Mesenchymal stem cell (in vitro differentiated cells and primary cell): ENCODE measurements around the gene BAZ2B.

Experiments
- DNase-seq: peaks from one replicate; pipeline ENCODE4 v3.0.0-alpha.2; 2013
- H2AFZ ChIP-seq: one replicate; pipeline ENCODE4 v1.6.1; 2013; ENCODE audit warnings: low read depth, mild to moderate bottlenecking, control low read depth, inconsistent platforms, low read length, moderate library complexity
- H2AK5ac ChIP-seq: 2 replicates; pipeline ENCODE4 v1.6.1; 2013; ENCODE audit warnings: low read length, moderate library complexity, mild to moderate bottlenecking, inconsistent platforms; ENCODE audit not compliant: severe bottlenecking
- H2BK120ac ChIP-seq: one replicate; pipeline ENCODE4 v1.6.1; 2013; ENCODE audit warnings: low read depth, mild to moderate bottlenecking, inconsistent platforms, low read length, moderate library complexity
- H2BK12ac ChIP-seq, 2 experiments: one replicate each; pipeline ENCODE4 v1.6.1; 2013; ENCODE audit warnings: inconsistent platforms in 2 of 2, low read length in 2 of 2, mild to moderate bottlenecking in 2 of 2, moderate library complexity in 2 of 2, control low read depth in 1 of 2
- H2BK15ac ChIP-seq: one replicate; pipeline ENCODE4 v1.6.1; 2013; ENCODE audit warnings: mild to moderate bottlenecking, low read depth, inconsistent platforms; ENCODE audit not compliant: poor library complexity, severe bottlenecking
- H2BK5ac ChIP-seq: 2 replicates; pipeline ENCODE4 v1.6.1; 2013; ENCODE audit warnings: low read depth, mild to moderate bottlenecking, low read length, control low read depth, inconsistent platforms; ENCODE audit not compliant: poor library complexity, severe bottlenecking
- H3K14ac ChIP-seq, 2 experiments: one replicate each; pipeline ENCODE4 v1.6.1; 2013; ENCODE audit warnings: inconsistent platforms in 2 of 2, low read length in 2 of 2, control low read depth in 1 of 2, mild to moderate bottlenecking in 1 of 2, moderate library complexity in 1 of 2
- H3K18ac ChIP-seq, 2 experiments: one replicate each; pipeline ENCODE4 v1.6.1; 2013; ENCODE audit warnings: inconsistent platforms in 2 of 2, low read length in 2 of 2, control low read depth in 1 of 2, low read depth in 1 of 2, mild to moderate bottlenecking in 1 of 2
- H3K23ac ChIP-seq, 2 experiments: one replicate each; pipeline ENCODE4 v1.6.1; 2013; ENCODE audit warnings: inconsistent platforms in 2 of 2, low read length in 2 of 2, mild to moderate bottlenecking in 2 of 2, moderate library complexity in 2 of 2, control low read depth in 1 of 2
- H3K27ac ChIP-seq: 2 replicates; pipeline ENCODE4 v1.5.1; 2013; ENCODE audit warnings: mild to moderate bottlenecking, moderate library complexity, low read length, control low read depth, inconsistent platforms; ENCODE audit not compliant: poor library complexity, severe bottlenecking
- H3K27me3 ChIP-seq, 2 experiments: 2 replicates each; pipeline versions ENCODE4 v1.6.1 to v1.7.0; 2013; ENCODE audit warnings: low read length in 2 of 2, mild to moderate bottlenecking in 2 of 2, moderate library complexity in 2 of 2, control low read depth in 1 of 2, inconsistent platforms in 1 of 2; ENCODE audit not compliant: control insufficient read depth in 1 of 2, insufficient read depth in 1 of 2
- H3K36me3 ChIP-seq, 2 experiments: 2 replicates each; pipeline versions ENCODE4 v1.6.1 to v1.7.0; 2013; ENCODE audit warnings: low read length in 2 of 2, control low read depth in 1 of 2, inconsistent platforms in 1 of 2, low read depth in 1 of 2, mild to moderate bottlenecking in 1 of 2; ENCODE audit not compliant: insufficient read depth in 2 of 2, control insufficient read depth in 1 of 2
- H3K4ac ChIP-seq, 2 experiments: one replicate each; pipeline ENCODE4 v1.6.1; 2013; ENCODE audit warnings: inconsistent platforms in 2 of 2, low read length in 2 of 2, mild to moderate bottlenecking in 2 of 2, moderate library complexity in 2 of 2, control low read depth in 1 of 2, low read depth in 1 of 2
- H3K4me1 ChIP-seq: 2 replicates; pipeline ENCODE4 v1.6.1; 2013; ENCODE audit warnings: low read depth, low read length, control low read depth; ENCODE audit not compliant: control insufficient read depth, insufficient read depth
- H3K4me2 ChIP-seq: 2 replicates; pipeline ENCODE4 v1.6.1; 2013; ENCODE audit warnings: low read length, mild to moderate bottlenecking, inconsistent platforms; ENCODE audit not compliant: poor library complexity, severe bottlenecking
- H3K4me3 ChIP-seq, 2 experiments: 2 replicates each; pipeline versions ENCODE4 v1.5.1 to v1.7.0; 2013; ENCODE audit warnings: low read length in 2 of 2, mild to moderate bottlenecking in 2 of 2, control low read depth in 1 of 2, low read depth in 1 of 2; ENCODE audit not compliant: insufficient read depth in 1 of 2
- H3K79me1 ChIP-seq: replicated peaks from 2 replicates; pipeline ENCODE4 v1.6.1; 2013; ENCODE audit warnings: mild to moderate bottlenecking, control low read depth, low read length, inconsistent platforms; ENCODE audit not compliant: poor library complexity, severe bottlenecking
- H3K9ac ChIP-seq: 2 replicates; pipeline ENCODE4 v1.7.0; 2013; ENCODE audit warnings: mild to moderate bottlenecking, low read length, moderate library complexity
- H3K9me3 ChIP-seq: 2 replicates; pipeline ENCODE4 v1.7.0; 2013; ENCODE audit warnings: mild to moderate bottlenecking, low read length; ENCODE audit not compliant: control insufficient read depth
- H4K8ac ChIP-seq: one replicate; pipeline ENCODE4 v1.6.1; 2013; ENCODE audit warnings: inconsistent platforms, mild to moderate bottlenecking, low read length, moderate library complexity
- H4K91ac ChIP-seq: one replicate; pipeline ENCODE4 v1.6.1; 2013; ENCODE audit warnings: mild to moderate bottlenecking, low read length, inconsistent platforms
- WGBS: methylation state at CpG from one replicate; pipeline ENCODE4 v1.1.7; 2013; ENCODE audit warnings: mixed read lengths; 5-methylcytosine and 5-hydroxymethylcytosine counted together

BAZ2B gene

GRCh38 chr2:159572459-159572858 lies 43.9 kb downstream of the BAZ2B start:
- Histone ChIP-seq H3K14ac (no peak overlapping the region), H4K91ac (no peak overlapping the region)

DNA sequence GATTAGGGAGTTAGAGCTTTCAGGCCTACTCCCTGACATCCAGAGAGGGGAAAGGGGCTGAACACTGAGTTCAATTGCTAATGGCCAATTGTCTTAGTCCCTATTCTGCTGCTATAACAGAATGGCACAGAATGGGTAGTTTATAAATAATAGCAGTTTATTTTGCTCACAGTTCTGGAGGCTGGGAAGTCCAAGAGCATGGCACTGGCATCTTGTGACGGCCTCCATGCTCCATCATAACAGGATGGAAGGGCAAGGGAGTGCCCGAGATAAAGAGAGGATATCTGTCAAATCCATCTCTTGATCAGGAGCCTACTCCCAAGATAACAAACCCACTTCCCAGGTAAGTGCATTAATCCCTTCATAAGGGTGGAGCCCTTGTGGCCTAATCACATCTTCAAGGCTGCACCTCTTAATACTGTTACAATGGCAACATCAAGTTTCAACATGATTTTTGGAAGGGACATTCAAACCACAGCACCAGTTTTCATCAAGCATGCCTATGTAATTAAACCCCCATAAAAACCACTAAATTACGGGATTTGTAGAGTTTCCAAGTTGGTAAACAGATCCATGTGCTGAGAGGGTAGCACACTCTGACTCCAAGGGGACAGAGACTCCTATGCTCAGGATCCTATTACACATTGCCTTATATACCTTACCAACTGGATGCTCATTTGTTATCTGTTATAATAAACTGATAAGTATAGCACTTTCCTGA lies 44.6 kb downstream of the BAZ2B start:
- Histone ChIP-seq H3K27ac (no peak overlapping the region), H2AFZ (no peak overlapping the region), H3K4me2 (no peak overlapping the region), H3K36me3 (peaks cover 0 to 3% of the 10 kb centered on the region in 2 experiments), H3K4me3 (no peak overlapping the region), H3K27me3 (no peaks in the 10 kb centered on the region), H2AK5ac (no peak overlapping the region), H2BK12ac (no peak overlapping the region), H4K8ac (no peak overlapping the region), H3K4ac (no peak overlapping the region), H3K23ac (no peak overlapping the region), H2BK5ac (no peak overlapping the region), H4K91ac (no peak overlapping the region), H3K79me1 (peaks cover 17% of the 10 kb centered on the region), H3K4me1 (no peaks in the 10 kb centered on the region), H3K18ac (no peak overlapping the region), H2BK15ac (no peak overlapping the region), H2BK120ac (no peak overlapping the region), H3K14ac (no peak overlapping the region), H3K9me3 (no peaks in the 10 kb centered on the region), H3K9ac (no peak overlapping the region)
- WGBS = 98% methylated on average over 2 of the region's 3 CpGs
- no peak for DNase-seq

More at GRCh38 chr2:159572459-159572858, 43.9 kb downstream of the BAZ2B start:
- no peak overlapping the region for H2BK15ac ChIP-seq
- H2BK12ac ChIP-seq = no peak overlapping the region
- H3K4me1 ChIP-seq = no peaks in the 10 kb centered on the region
- H2BK5ac ChIP-seq = no peak overlapping the region
- no peak overlapping the region for H3K9ac ChIP-seq
- no peak overlapping the region for H3K27ac ChIP-seq
- no peak overlapping the region for H3K4me2 ChIP-seq
- H2AFZ ChIP-seq = no peak overlapping the region
- H3K27me3 ChIP-seq = no peaks in the 10 kb centered on the region
- H3K79me1 ChIP-seq = peaks cover 20% of the 10 kb centered on the region
- no peak overlapping the region for H3K18ac ChIP-seq
- H3K36me3 ChIP-seq = peaks cover 0 to 3% of the 10 kb centered on the region in 2 experiments
- H2BK120ac ChIP-seq = no peak overlapping the region
- H4K8ac ChIP-seq = no peak overlapping the region
- no peak overlapping the region for H2AK5ac ChIP-seq
- DNase-seq = no peak
- H3K4me3 ChIP-seq = no peak overlapping the region
- H3K4ac ChIP-seq = no peak overlapping the region
- no peak overlapping the region for H3K23ac ChIP-seq
- H3K9me3 ChIP-seq = no peaks in the 10 kb centered on the region

DNA sequence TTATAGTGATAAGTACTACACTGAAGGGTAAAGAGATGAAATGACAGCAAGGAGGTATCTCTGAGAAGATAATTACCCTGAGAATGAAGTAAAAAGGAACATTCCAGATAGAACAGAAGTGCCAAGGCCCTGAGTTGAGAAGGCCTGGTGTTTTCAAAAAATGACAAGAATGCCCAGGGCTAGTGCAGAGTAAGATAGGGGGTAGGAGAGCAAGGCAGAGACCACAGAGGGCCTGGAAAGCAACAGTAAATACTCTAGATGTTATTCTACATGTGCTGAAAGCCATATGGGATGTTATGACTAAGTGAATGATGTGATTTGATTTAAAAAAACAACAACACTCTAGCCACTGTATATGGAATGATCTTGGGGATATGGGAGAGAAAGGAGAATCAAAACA lies 52.3 kb downstream of the BAZ2B start:
- Histone ChIP-seq H3K4me2 (no peak overlapping the region), H2BK12ac (no peak overlapping the region), H3K14ac (no peak overlapping the region), H3K4ac (no peak overlapping the region), H3K4me1 (no peaks in the 10 kb centered on the region), H2BK5ac (no peak overlapping the region), H3K23ac (no peak overlapping the region), H2BK15ac (no peak overlapping the region), H2AFZ (no peak overlapping the region), H4K91ac (no peak overlapping the region), H2AK5ac (no peak overlapping the region), H3K27ac (no peak overlapping the region), H4K8ac (no peak overlapping the region), H3K36me3 (peaks cover 3 to 5% of the 10 kb centered on the region in 2 experiments), H3K27me3 (no peaks in the 10 kb centered on the region), H3K18ac (no peak overlapping the region), H3K79me1 (peaks cover 17% of the 10 kb centered on the region), H3K4me3 (no peak overlapping the region), H2BK120ac (no peak overlapping the region), H3K9ac (no peak overlapping the region), H3K9me3 (no peaks in the 10 kb centered on the region)
- peak; percentile 13 for DNase-seq

DNA sequence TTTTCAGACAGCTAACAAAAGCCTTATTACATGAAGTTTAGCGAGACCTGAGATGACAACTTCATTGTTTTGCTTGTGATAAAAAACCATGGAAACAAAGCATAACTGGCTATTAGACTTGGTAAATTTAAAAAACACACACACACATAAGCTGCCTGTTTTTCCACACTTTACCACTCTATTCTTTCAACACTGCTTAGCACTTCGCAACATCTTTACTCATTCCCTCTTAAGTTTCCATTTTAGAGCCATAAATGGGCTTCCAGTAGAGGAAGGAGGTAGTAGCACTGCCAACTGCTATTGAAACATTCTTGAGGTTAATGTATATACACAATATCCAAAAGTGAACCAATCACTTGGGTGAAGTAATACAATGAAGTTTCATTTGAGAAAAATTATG lies 54.1 kb downstream of the BAZ2B start:
- H3K27me3 ChIP-seq = no peaks in the 10 kb centered on the region
- H3K79me1 ChIP-seq = peaks cover 25% of the 10 kb centered on the region
- no peak overlapping the region for H3K4me2 ChIP-seq
- H3K36me3 ChIP-seq = peaks cover 5 to 6% of the 10 kb centered on the region in 2 experiments
- no peak overlapping the region for H4K8ac ChIP-seq
- no peak overlapping the region for H3K27ac ChIP-seq
- H3K14ac ChIP-seq = no peak overlapping the region
- no peak overlapping the region for H2AK5ac ChIP-seq
- H2BK120ac ChIP-seq = no peak overlapping the region
- no peak overlapping the region for H3K18ac ChIP-seq
- no peak overlapping the region for H3K9ac ChIP-seq
- peak; percentile 68 for DNase-seq
- no peak overlapping the region for H2AFZ ChIP-seq
- H3K4me3 ChIP-seq = no peak overlapping the region
- H3K9me3 ChIP-seq = no peaks in the 10 kb centered on the region
- no peak overlapping the region for H2BK5ac ChIP-seq
- H3K23ac ChIP-seq = no peak overlapping the region
- no peak overlapping the region for H2BK12ac ChIP-seq
- WGBS = 100% methylated on average over 1 of the region's 2 CpGs
- H3K4me1 ChIP-seq = no peaks in the 10 kb centered on the region
- H4K91ac ChIP-seq = no peak overlapping the region
- H3K4ac ChIP-seq = no peak overlapping the region
- H2BK15ac ChIP-seq = no peak overlapping the region
